Hematopoietic multipotent progenitor cell treated with erythropoietin and hydrocortisone succinate and interleukin-3 and kit ligand, for 8 days (in vitro differentiated cells): Measurements from ENCODE around the gene COLGALT1.
"Not testable (repeated sequence)": the region's sequence is repeated elsewhere in the genome, so short reads cannot be mapped to it uniquely, and the experiment has no call there.

Source experiments
- DNase-seq: peaks from one replicate; pipeline ENCODE4 v3.0.0-alpha.2; 2015

The COLGALT1 gene

GRCh38 chr19:17555480-17555928 lies at the start of gene COLGALT1:
COLGALT1 (plus strand) TSS chr19:17555649; CDS start chr19:17555714, 65 bp downstream.
- peak; percentile 99 for DNase-seq

- DNase-seq = no peak
Observed at GRCh38 chr19:17506745-17507144, 48.7 kb upstream of the COLGALT1 start.

- DNase-seq = not testable (repeated sequence)
Observed at GRCh38 chr19:17508558-17508933, 46.9 kb upstream of the COLGALT1 start.

GRCh38 chr19:17510220-17510993 lies 45.0 kb upstream of the COLGALT1 start:
- DNase-seq = no peak

- DNase-seq = peak; percentile 95
Observed at GRCh38 chr19:17511724-17512573, 43.5 kb upstream of the COLGALT1 start.

- no peak for DNase-seq
Observed at GRCh38 chr19:17512574-17512939, 42.9 kb upstream of the COLGALT1 start.

- no peak for DNase-seq
Observed at GRCh38 chr19:17515408-17516149, 39.9 kb upstream of the COLGALT1 start.

GRCh38 chr19:17517898-17518297 lies 37.6 kb upstream of the COLGALT1 start:
- DNase-seq = no peak

- DNase-seq = not testable (repeated sequence)
Observed at GRCh38 chr19:17518654-17519053, 36.8 kb upstream of the COLGALT1 start.

GRCh38 chr19:17519967-17520366 lies 35.5 kb upstream of the COLGALT1 start:
- peak; percentile 41 for DNase-seq

GRCh38 chr19:17520865-17521264 lies 34.6 kb upstream of the COLGALT1 start:
- DNase-seq = no peak

- peak; percentile 59 for DNase-seq
Observed at GRCh38 chr19:17522988-17523872, 32.2 kb upstream of the COLGALT1 start.

- no peak for DNase-seq
Observed at GRCh38 chr19:17524651-17525050, 30.8 kb upstream of the COLGALT1 start.

- DNase-seq = no peak
Observed at GRCh38 chr19:17525141-17525540, 30.3 kb upstream of the COLGALT1 start.

- DNase-seq = no peak
Observed at GRCh38 chr19:17526922-17527321, 28.5 kb upstream of the COLGALT1 start.

- DNase-seq = no peak
Observed at GRCh38 chr19:17527326-17527725, 28.1 kb upstream of the COLGALT1 start.

GRCh38 chr19:17528610-17529009 lies 26.8 kb upstream of the COLGALT1 start:
- no peak for DNase-seq

GRCh38 chr19:17529239-17530158 lies 25.9 kb upstream of the COLGALT1 start:
- no peak for DNase-seq

- no peak for DNase-seq
Observed at GRCh38 chr19:17530586-17530985, 24.9 kb upstream of the COLGALT1 start.

- DNase-seq = no peak
Observed at GRCh38 chr19:17532116-17532515, 23.3 kb upstream of the COLGALT1 start.

GRCh38 chr19:17532557-17532956 lies 22.9 kb upstream of the COLGALT1 start:
- DNase-seq = no peak
